ENCODE results near the gene DUOXA2.
"Not testable (repeated sequence)": the region's sequence is repeated elsewhere in the genome, so short reads cannot be mapped to it uniquely, and the experiment has no call there.

DUOXA2 gene

GRCh38 chr15:45132844-45133560 lies 18.9 kb downstream of the DUOXA2 start:
- FAIRE-seq (no peak), DNase-seq (ENCODE audit: extremely low spot score, insufficient read length, low read depth) (no peak)

- FAIRE-seq = no peak
Measured at GRCh38 chr15:45133561-45133920, 19.4 kb downstream of the DUOXA2 start.

GRCh38 chr15:45134046-45134445 lies 19.9 kb downstream of the DUOXA2 start:
- DNase-seq (ENCODE audit: extremely low spot score, insufficient read length, low read depth) = no peak
- FAIRE-seq = no peak

More at GRCh38 chr15:45133561-45133920, 19.4 kb downstream of the DUOXA2 start:
- no peak for DNase-seq (ENCODE audit: extremely low spot score, insufficient read length, low read depth)

GRCh38 chr15:45134682-45135604 lies 20.8 kb downstream of the DUOXA2 start:
- FAIRE-seq = no peak

GRCh38 chr15:45135705-45136377 lies 21.7 kb downstream of the DUOXA2 start:
- FAIRE-seq; DNase-seq (ENCODE audit: extremely low spot score, insufficient read length, low read depth): not testable (repeated sequence)

More at GRCh38 chr15:45134682-45135604, 20.8 kb downstream of the DUOXA2 start:
- DNase-seq (ENCODE audit: extremely low spot score, insufficient read length, low read depth) = no peak

GRCh38 chr15:45136378-45136764 lies 22.2 kb downstream of the DUOXA2 start:
- DNase-seq (ENCODE audit: extremely low spot score, insufficient read length, low read depth) (no peak), FAIRE-seq (no peak)

- no peak for FAIRE-seq
Measured at GRCh38 chr15:45137703-45138102, 23.6 kb downstream of the DUOXA2 start.

GRCh38 chr15:45138814-45139765 lies 25.0 kb downstream of the DUOXA2 start:
- DNase-seq (ENCODE audit: extremely low spot score, insufficient read length, low read depth) (no peak), FAIRE-seq (no peak)

More at GRCh38 chr15:45137703-45138102, 23.6 kb downstream of the DUOXA2 start:
- no peak for DNase-seq (ENCODE audit: extremely low spot score, insufficient read length, low read depth)

GRCh38 chr15:45139770-45140169 lies 25.6 kb downstream of the DUOXA2 start:
- DNase-seq (ENCODE audit: extremely low spot score, insufficient read length, low read depth) (no peak), FAIRE-seq (no peak)

- no peak for DNase-seq (ENCODE audit: extremely low spot score, insufficient read length, low read depth)
- FAIRE-seq = no peak
Measured at GRCh38 chr15:45140557-45141250, 26.6 kb downstream of the DUOXA2 start.

GRCh38 chr15:45141386-45141785 lies 27.3 kb downstream of the DUOXA2 start:
- DNase-seq (ENCODE audit: extremely low spot score, insufficient read length, low read depth) (no peak), FAIRE-seq (no peak)

GRCh38 chr15:45143056-45143455 lies 28.9 kb downstream of the DUOXA2 start:
- FAIRE-seq = no peak

GRCh38 chr15:45143946-45144345 lies 29.8 kb downstream of the DUOXA2 start:
- FAIRE-seq (no peak), DNase-seq (ENCODE audit: extremely low spot score, insufficient read length, low read depth) (no peak)

More at GRCh38 chr15:45143056-45143455, 28.9 kb downstream of the DUOXA2 start:
- no peak for DNase-seq (ENCODE audit: extremely low spot score, insufficient read length, low read depth)

GRCh38 chr15:45144775-45145174 lies 30.6 kb downstream of the DUOXA2 start:
- no peak for DNase-seq (ENCODE audit: extremely low spot score, insufficient read length, low read depth)
- FAIRE-seq = no peak

- FAIRE-seq (no peak), DNase-seq (ENCODE audit: extremely low spot score, insufficient read length, low read depth) (no peak)
Measured at GRCh38 chr15:45146405-45146804, 32.3 kb downstream of the DUOXA2 start.

- no peak for FAIRE-seq
- no peak for DNase-seq (ENCODE audit: extremely low spot score, insufficient read length, low read depth)
Measured at GRCh38 chr15:45147606-45148005, 33.5 kb downstream of the DUOXA2 start.

GRCh38 chr15:45148076-45149059 lies 34.2 kb downstream of the DUOXA2 start:
- FAIRE-seq (no peak), DNase-seq (ENCODE audit: extremely low spot score, insufficient read length, low read depth) (no peak)

GRCh38 chr15:45149060-45149459 lies 34.9 kb downstream of the DUOXA2 start:
- no peak for DNase-seq (ENCODE audit: extremely low spot score, insufficient read length, low read depth)
- FAIRE-seq = no peak

All from GM18507 (cell line).